ENCODE measurements around the gene OSBPL3.
"Not testable (repeated sequence)": the region's sequence is repeated elsewhere in the genome, so short reads cannot be mapped to it uniquely, and the experiment has no call there.

GRCh38 chr7:25017671-25018070 lies 37.7 kb upstream of the OSBPL3 start:
- TF ChIP-seq POLR2A, CTCF (IDR thresholded peaks at IDR 0.05): not testable (repeated sequence)

Data from uterus (tissue), 2 donors.